GM21786 (cell line): ENCODE results near the gene CACNB2.

ENCODE experiments used
- ATAC-seq: cut with Tn5 transposase; IDR thresholded peaks from one replicate; pipeline ENCODE4 v1.9.1; 2021; ENCODE audit not compliant: unreplicated experiment

CACNB2 gene

GRCh38 chr10:18140149-18140956 lies at the start of gene CACNB2:
Gene CACNB2 (plus strand): TSS chr10:18140424.
- no peak for ATAC-seq

- no peak for ATAC-seq
Observed at GRCh38 chr10:18094332-18094731, 45.9 kb upstream of the CACNB2 start.

- no peak for ATAC-seq
Observed at GRCh38 chr10:18094793-18095192, 45.4 kb upstream of the CACNB2 start.

GRCh38 chr10:18097524-18097923 lies 42.7 kb upstream of the CACNB2 start:
- no peak for ATAC-seq

- no peak for ATAC-seq
Observed at GRCh38 chr10:18098201-18098600, 42.0 kb upstream of the CACNB2 start.

- ATAC-seq, result no peak
Observed at GRCh38 chr10:18099415-18099814, 40.8 kb upstream of the CACNB2 start.

- no peak for ATAC-seq
Observed at GRCh38 chr10:18100669-18101068, 39.6 kb upstream of the CACNB2 start.

- ATAC-seq, result no peak
Observed at GRCh38 chr10:18102404-18102803, 37.8 kb upstream of the CACNB2 start.

GRCh38 chr10:18104223-18104872 lies 35.9 kb upstream of the CACNB2 start:
- ATAC-seq, result no peak

GRCh38 chr10:18109341-18109870 lies 30.8 kb upstream of the CACNB2 start:
- ATAC-seq, result no peak

- ATAC-seq, result no peak
Observed at GRCh38 chr10:18113881-18114280, 26.3 kb upstream of the CACNB2 start.

- ATAC-seq, result no peak
Observed at GRCh38 chr10:18117276-18117675, 22.9 kb upstream of the CACNB2 start.

- ATAC-seq, result no peak
Observed at GRCh38 chr10:18122753-18123152, 17.5 kb upstream of the CACNB2 start.

GRCh38 chr10:18133046-18133445 lies 7.2 kb upstream of the CACNB2 start:
- ATAC-seq, result no peak

- ATAC-seq, result no peak
Observed at GRCh38 chr10:18134509-18134908, 5.7 kb upstream of the CACNB2 start.

- ATAC-seq, result no peak
Observed at GRCh38 chr10:18134921-18135320, 5.3 kb upstream of the CACNB2 start.

- no peak for ATAC-seq
Observed at GRCh38 chr10:18136073-18136791, 4.0 kb upstream of the CACNB2 start.

GRCh38 chr10:18137111-18137510 lies 3.1 kb upstream of the CACNB2 start:
- no peak for ATAC-seq

GRCh38 chr10:18140957-18141845 lies 977 bp downstream of the CACNB2 start:
- ATAC-seq, result no peak

- no peak for ATAC-seq
Observed at GRCh38 chr10:18142151-18142550, 1.9 kb downstream of the CACNB2 start.

GRCh38 chr10:18144396-18144795 lies 4.2 kb downstream of the CACNB2 start:
- no peak for ATAC-seq
